Raji (cell line): Measurements from ENCODE around the gene VTI1B.

ENCODE experiments used
- POLR2A ChIP-seq: IDR thresholded peaks from 2 replicates; pipeline ENCODE4 v1.6.1; 2011; ENCODE audit warnings: low read depth, low read length, control low read depth; ENCODE audit not compliant: insufficient read depth

Gene VTI1B

DNA sequence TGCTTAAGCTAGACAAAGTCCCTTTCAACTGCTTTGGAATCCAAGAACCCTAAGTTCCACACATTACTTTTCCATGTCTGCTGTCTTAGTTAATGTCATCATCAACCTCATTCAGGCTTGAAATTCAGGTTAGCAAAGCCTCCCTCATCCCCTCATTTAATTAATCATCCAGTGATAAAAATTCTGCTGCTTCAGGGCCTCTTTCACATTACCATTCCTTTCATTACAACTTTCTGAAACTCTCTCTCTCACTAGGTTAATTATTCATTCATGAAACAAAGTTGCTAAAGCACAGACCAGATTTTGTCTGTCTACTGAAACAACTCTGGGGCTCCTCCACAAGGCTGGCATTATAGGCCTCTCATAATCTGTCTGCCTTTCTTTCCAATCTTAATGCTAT, 9.4 kb upstream of the VTI1B start:
- no peak for TF ChIP-seq POLR2A

- TF ChIP-seq POLR2A, result no peak
Observed at GRCh38 chr14:67680941-67681340, 6.5 kb upstream of the VTI1B start.

DNA sequence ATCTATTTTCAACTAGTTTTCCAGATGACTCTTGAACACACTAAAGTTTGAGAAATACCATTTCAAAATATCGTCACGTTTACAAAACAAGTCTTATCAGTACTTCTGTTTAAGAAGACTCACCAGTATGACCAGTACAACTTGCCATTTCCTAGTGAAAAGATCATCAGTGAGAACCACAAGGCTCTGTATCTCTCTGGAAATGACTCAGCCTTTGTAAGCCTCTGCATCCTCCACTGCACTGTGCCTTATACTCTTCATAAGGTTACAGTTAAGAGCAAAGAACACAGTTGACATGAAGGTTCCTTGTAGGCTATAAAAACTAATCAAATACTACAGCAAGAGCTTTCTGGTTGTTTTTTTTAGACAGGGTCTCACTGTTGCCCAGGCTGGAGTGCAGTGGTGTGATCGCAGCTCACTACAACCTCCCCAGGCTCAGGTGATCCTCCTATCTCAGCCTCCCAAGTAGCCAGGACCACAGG, 5.7 kb upstream of the VTI1B start:
- TF ChIP-seq POLR2A, result no peak

- no peak for TF ChIP-seq POLR2A
Observed at GRCh38 chr14:67679006-67679405, 4.6 kb upstream of the VTI1B start.

- TF ChIP-seq POLR2A, result no peak
Observed at GRCh38 chr14:67675219-67675582, 769 bp upstream of the VTI1B start.

DNA sequence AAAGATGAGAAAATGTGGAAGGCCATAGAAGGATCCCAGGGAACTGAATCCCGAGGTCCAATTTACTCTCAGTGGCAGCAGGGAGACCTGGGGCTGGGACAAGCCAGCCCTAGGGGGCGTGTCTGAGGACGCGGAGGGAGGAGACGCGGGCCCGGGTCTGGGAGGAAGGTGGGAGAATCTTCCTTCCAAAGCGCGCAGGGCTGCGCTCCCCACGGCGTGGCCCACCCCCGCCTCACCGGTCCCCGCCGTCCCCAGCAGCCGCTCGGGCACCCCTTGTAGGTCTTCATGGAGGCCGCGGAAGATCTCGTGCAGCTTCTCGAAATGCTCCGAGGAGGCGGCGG, 323 bp downstream of the VTI1B start:
- no peak for TF ChIP-seq POLR2A

GRCh38 chr14:67673451-67673850, 981 bp downstream of the VTI1B start:
- no peak for TF ChIP-seq POLR2A

- TF ChIP-seq POLR2A, result no peak
Observed at GRCh38 chr14:67668559-67668958, 5.9 kb downstream of the VTI1B start.

GRCh38 chr14:67666750-67667449, 7.5 kb downstream of the VTI1B start:
- TF ChIP-seq POLR2A, result no peak

DNA sequence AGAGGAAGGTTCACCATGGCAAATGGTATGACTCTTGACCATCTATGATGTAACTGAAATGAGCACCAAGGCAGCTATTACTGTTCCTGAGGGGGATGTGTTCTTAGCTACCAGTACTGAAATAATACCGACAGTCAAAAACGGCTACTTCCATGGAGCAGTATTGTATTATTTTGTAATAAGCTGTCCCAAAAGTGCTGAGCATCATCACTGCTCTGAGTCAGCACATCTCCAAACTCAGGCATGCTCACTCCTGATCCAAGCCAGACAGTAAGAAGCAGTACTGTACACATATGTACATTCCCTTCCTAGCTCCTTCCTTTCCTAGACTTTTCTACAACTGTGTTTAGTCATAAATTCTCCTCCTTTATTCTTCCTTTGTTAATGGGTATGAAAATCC, 8.6 kb downstream of the VTI1B start:
- no peak for TF ChIP-seq POLR2A

DNA sequence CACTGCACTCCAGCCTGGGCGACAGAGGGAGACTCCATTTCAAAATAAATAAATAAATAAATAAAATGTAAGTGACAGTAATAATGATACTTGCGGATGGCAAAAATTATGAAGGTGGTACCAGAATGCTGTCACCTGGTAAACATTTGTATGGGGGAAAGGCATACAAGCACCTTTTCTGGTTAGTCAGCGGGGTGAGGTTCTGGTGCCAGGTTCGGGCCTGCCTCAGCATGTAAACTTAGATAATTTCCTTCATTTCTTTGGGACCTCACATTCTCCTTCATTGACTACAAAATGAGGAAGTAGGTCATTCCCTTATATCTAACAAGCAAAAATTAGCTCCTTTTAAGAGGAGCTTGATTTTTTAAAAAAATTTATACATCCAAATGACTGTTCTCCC, 10.8 kb downstream of the VTI1B start:
- no peak for TF ChIP-seq POLR2A

GRCh38 chr14:67653651-67654280, 20.7 kb downstream of the VTI1B start:
- TF ChIP-seq POLR2A, result no peak

DNA sequence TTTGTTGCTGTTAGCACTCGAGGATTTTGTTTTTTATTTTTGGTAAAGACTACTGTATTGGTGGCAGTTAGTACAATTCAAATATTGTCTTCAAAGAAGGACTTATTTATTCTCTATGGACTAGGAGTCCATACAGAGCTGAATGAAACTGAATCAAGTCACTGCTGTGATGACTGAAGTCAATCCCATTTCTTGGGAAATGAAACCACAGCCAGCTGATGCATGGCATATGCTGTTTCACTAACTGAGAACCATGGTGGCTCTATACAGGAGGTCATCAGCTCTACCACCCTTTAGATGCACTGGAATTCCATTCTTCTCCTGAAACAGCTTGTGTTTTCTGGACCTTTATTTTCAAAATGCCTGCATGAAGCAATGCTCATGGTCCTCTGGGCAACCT, 22.2 kb downstream of the VTI1B start:
- TF ChIP-seq POLR2A, result no peak

GRCh38 chr14:67650694-67651093, 23.7 kb downstream of the VTI1B start:
- TF ChIP-seq POLR2A, result no peak

- no peak for TF ChIP-seq POLR2A
Observed at GRCh38 chr14:67650151-67650550, 24.3 kb downstream of the VTI1B start.

- no peak for TF ChIP-seq POLR2A
Observed at GRCh38 chr14:67646131-67646530, 28.3 kb downstream of the VTI1B start.

DNA sequence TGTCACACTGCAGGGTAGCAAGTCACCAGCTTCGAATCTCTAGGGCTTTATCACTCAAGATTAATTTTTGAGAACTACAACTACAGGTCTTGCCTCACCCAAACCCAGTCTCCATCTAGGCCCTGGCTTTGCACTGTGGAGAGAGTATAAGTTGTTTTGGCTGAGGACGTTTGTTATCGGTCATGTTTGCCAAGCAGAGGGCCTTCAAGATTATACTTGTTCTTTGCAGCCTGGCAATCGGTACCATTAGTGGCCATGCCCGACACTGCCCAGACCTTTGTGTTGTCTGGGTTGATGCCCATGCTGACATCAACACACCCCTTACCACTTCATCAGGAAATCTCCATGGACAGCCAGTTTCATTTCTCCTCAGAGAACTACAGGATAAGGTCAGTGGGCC, 29.0 kb downstream of the VTI1B start:
- TF ChIP-seq POLR2A, result no peak
